ENCODE data around the gene KCNJ15. TPM values are rescaled to one million over a fixed set of nuclear protein-coding genes. Genes with fewer than 3 reads are reported as not detected.

KCNJ15 gene
- total and polyA plus RNA-seq, 2 experiments from 2014 or later, result not detected

DNA sequence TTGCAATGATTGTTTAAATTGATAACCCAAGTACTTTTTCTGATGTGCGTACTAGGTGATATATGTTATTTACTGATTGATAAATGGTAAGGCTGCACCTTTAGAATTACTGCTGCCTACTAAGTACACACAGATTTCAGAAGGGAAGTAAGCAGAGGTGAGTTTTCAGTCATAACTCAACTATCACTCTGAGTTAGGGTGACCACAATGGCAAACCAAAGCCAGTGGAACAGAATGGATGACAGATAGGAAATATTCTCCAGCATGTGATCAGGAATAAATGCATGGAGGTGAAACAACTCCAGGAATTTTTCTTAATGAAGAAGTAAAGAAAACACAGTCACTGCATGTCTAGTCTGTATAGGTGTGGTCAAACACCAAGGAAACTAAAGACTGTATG is 7.5 kb upstream of the KCNJ15 start:
- H3K4me1 ChIP-seq (ENCODE audit: insufficient read depth), result no peaks in the 10 kb centered on the region
- Mint-ChIP-seq H3K4me1 (no peaks in the 10 kb centered on the region), H3K27me3 (ENCODE audit: insufficient read depth, low read depth, poor library complexity) (peaks cover 9% of the 10 kb centered on the region), H3K36me3 (ENCODE audit: low read depth) (no peaks in the 10 kb centered on the region), H3K4me3 (no peak overlapping the region), H3K9me3 (no peaks in the 10 kb centered on the region; the same call in 1 of the 3 replicates), H3K27ac (no peak overlapping the region)
- no peaks in the 10 kb centered on the region for H4K20me1 ChIP-seq (replicated peaks; ENCODE audit: insufficient read depth)
- TF ChIP-seq JUNB (IDR thresholded peaks at IDR 0.05; ENCODE audit: unreplicated experiment), result no peak
- TF ChIP-seq NANOG (IDR thresholded peaks at IDR 0.05; ENCODE audit: borderline replicate concordance), result no peak
- TF ChIP-seq EZH2phosphoT487 (IDR thresholded peaks at IDR 0.05; ENCODE audit: unreplicated experiment), result no peak
- TF ChIP-seq ZNF331 (CRISPR knock-in tag; IDR thresholded peaks at IDR 0.05; ENCODE audit: low read depth), result no peak
- no peak for TF ChIP-seq CREB1 (CRISPR knock-in tag; IDR thresholded peaks at IDR 0.05; ENCODE audit: low read depth)
- TF ChIP-seq ZNF114 (CRISPR knock-in tag; IDR thresholded peaks at IDR 0.05), result no peak
- TF ChIP-seq REST (IDR thresholded peaks at IDR 0.05; ENCODE audit: unreplicated experiment), result no peak
- TF ChIP-seq, protein P1, sequence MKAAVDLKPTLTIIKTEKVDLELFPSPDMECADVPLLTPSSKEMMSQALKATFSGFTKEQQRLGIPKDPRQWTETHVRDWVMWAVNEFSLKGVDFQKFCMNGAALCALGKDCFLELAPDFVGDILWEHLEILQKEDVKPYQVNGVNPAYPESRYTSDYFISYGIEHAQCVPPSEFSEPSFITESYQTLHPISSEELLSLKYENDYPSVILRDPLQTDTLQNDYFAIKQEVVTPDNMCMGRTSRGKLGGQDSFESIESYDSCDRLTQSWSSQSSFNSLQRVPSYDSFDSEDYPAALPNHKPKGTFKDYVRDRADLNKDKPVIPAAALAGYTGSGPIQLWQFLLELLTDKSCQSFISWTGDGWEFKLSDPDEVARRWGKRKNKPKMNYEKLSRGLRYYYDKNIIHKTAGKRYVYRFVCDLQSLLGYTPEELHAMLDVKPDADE (IDR thresholded peaks at IDR 0.05), result no peak
- DNase-seq (ENCODE audit: low spot score) (no peak), ATAC-seq (no peak)
- no peak overlapping the region for H3K4me3 ChIP-seq
- no peak overlapping the region for H3K4me2 ChIP-seq
- H3K9me2 ChIP-seq (ENCODE audit: insufficient read depth), result peaks cover 12% of the 10 kb centered on the region; the same call in 1 of the 2 replicates
- H3K36me3 ChIP-seq (ENCODE audit: insufficient read depth), result no peaks in the 10 kb centered on the region
- no peaks in the 10 kb centered on the region for H3F3A ChIP-seq (replicated peaks; ENCODE audit: low read depth)
- H3K27ac ChIP-seq (ENCODE audit: low read depth), result no peak overlapping the region
- H3K79me2 ChIP-seq (replicated peaks; ENCODE audit: insufficient read depth), result no peaks in the 10 kb centered on the region
- no peaks in the 10 kb centered on the region for H3K27me3 ChIP-seq (ENCODE audit: insufficient read depth)
- H2AFZ ChIP-seq, result no peak overlapping the region

DNA sequence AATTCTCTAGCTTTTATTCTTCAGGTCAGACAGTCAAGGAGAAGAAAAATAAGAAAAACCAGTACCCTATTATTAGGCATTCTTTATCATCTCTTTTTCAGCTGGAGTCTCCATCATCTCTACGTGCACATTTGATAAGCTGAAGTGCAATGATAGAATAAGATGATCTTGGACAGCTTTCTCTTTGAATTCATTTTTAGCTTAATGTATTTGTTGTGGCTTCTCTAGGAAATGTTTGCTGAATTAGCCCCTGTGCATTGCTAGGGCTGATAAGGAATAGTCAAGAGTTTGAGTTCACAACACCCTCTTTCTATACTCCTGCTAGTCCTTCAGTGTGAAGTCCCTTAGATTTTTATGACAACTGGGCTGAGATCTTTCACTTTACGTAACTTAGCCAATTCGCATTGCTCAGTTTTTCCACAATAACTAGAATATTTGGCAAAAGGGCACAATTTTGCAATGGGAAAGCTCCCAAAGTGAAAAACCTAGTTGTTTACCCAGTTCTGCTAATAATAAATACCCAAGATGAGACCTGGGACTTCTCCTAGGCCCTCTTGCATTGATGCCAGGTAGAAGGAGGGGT is 7.0 kb upstream of the KCNJ15 start:
- H3K9me2 ChIP-seq (ENCODE audit: insufficient read depth), result peaks cover 11% of the 10 kb centered on the region; the same call in 1 of the 2 replicates
- no peak for TF ChIP-seq CTCF (conservative IDR thresholded peaks at IDR 0.05; ENCODE audit: low read depth in 2 of 2)
- no peak for TF ChIP-seq EZH2phosphoT487 (IDR thresholded peaks at IDR 0.05; ENCODE audit: unreplicated experiment)
- TF ChIP-seq JUNB (IDR thresholded peaks at IDR 0.05; ENCODE audit: unreplicated experiment), result no peak
- TF ChIP-seq ZNF331 (CRISPR knock-in tag; IDR thresholded peaks at IDR 0.05; ENCODE audit: low read depth), result no peak
- no peak for TF ChIP-seq CREB1 (CRISPR knock-in tag; IDR thresholded peaks at IDR 0.05; ENCODE audit: low read depth)
- no peak for TF ChIP-seq POLR2AphosphoS5 (IDR thresholded peaks at IDR 0.05; ENCODE audit: low read depth)
- TF ChIP-seq, protein P1 (IDR thresholded peaks at IDR 0.05), result no peak
- no peak for TF ChIP-seq STAT1 (IDR thresholded peaks at IDR 0.05; ENCODE audit: unreplicated experiment)
- TF ChIP-seq ZNF114 (CRISPR knock-in tag; IDR thresholded peaks at IDR 0.05), result no peak
- TF ChIP-seq REST (IDR thresholded peaks at IDR 0.05; ENCODE audit: unreplicated experiment), result no peak
- TF ChIP-seq NANOG (IDR thresholded peaks at IDR 0.05; ENCODE audit: borderline replicate concordance), result no peak

More for the DNA sequence above, 7.0 kb upstream of the KCNJ15 start:
- Mint-ChIP-seq H3K27me3 (ENCODE audit: insufficient read depth, low read depth, poor library complexity) (peaks cover 9% of the 10 kb centered on the region), H3K36me3 (ENCODE audit: low read depth) (no peaks in the 10 kb centered on the region), H3K4me3 (no peak overlapping the region), H3K27ac (no peak overlapping the region), H3K9me3 (no peaks in the 10 kb centered on the region; the same call in 1 of the 3 replicates), H3K4me1 (no peaks in the 10 kb centered on the region)
- Histone ChIP-seq H3K4me1 (ENCODE audit: insufficient read depth) (no peaks in the 10 kb centered on the region), H3K4me2 (no peak overlapping the region), H2AFZ (no peak overlapping the region), H3K79me2 (replicated peaks; ENCODE audit: insufficient read depth) (no peaks in the 10 kb centered on the region), H3F3A (replicated peaks; ENCODE audit: low read depth) (no peaks in the 10 kb centered on the region), H3K27ac (ENCODE audit: low read depth) (no peak overlapping the region), H3K27me3 (ENCODE audit: insufficient read depth) (no peaks in the 10 kb centered on the region), H3K36me3 (ENCODE audit: insufficient read depth) (no peaks in the 10 kb centered on the region), H3K4me3 (no peak overlapping the region), H4K20me1 (replicated peaks; ENCODE audit: insufficient read depth) (no peaks in the 10 kb centered on the region)
- ATAC-seq (no peak), DNase-seq (ENCODE audit: low spot score) (no peak)

All from GM23338 (cell line).